Keratinocyte (primary cell): ENCODE results near the gene GSPT1. TPM values are rescaled to one million over a fixed set of nuclear protein-coding genes. Genes with fewer than 3 reads are reported as not detected.

Experiments used
- DNase-seq: peaks from one replicate; pipeline ENCODE4 v3.0.0-alpha.2; 2011; ENCODE audit warnings: low read depth, missing footprints, low spot score
- FAIRE-seq: peaks from 2 replicates; lab custom pipeline; 2011; peaks lifted over from hg19 to GRCh38; lab: Jason Lieb, UNC
- H2AFZ ChIP-seq: 2 replicates; pipeline ENCODE4 v1.6.0; 2012; ENCODE audit warnings: low read length, control low read depth, inconsistent platforms; ENCODE audit not compliant: control insufficient read depth
- H3K27ac ChIP-seq: 2 replicates; pipeline ENCODE4 v1.5.1; 2011; ENCODE audit warnings: low read length; ENCODE audit not compliant: control insufficient read depth, insufficient read depth
- H3K27me3 ChIP-seq: 3 replicates; pipeline ENCODE4 v1.6.0; 2011; ENCODE audit warnings: low read length; ENCODE audit not compliant: control insufficient read depth, insufficient read depth; ENCODE audit errors: extremely low read depth
- H3K36me3 ChIP-seq, 2 experiments: 2 replicates in 1 of 2; 3 replicates in 1 of 2; pipeline ENCODE4 v1.5.1; 2011; ENCODE audit warnings: low read length in 2 of 2, mild to moderate bottlenecking in 1 of 2; ENCODE audit not compliant: control insufficient read depth in 2 of 2, insufficient read depth in 2 of 2; ENCODE audit errors: extremely low read depth in 1 of 2
- H3K4me1 ChIP-seq: 3 replicates; pipeline ENCODE4 v1.5.1; 2011; ENCODE audit warnings: low read length; ENCODE audit not compliant: control insufficient read depth, insufficient read depth; ENCODE audit errors: extremely low read depth
- H3K4me2 ChIP-seq: 3 replicates; pipeline ENCODE4 v1.6.0; 2011; ENCODE audit warnings: low read depth, low read length; ENCODE audit not compliant: control insufficient read depth, insufficient read depth; ENCODE audit errors: extremely low read depth
- H3K4me3 ChIP-seq, 3 experiments: fragments of 200-600 bp in 1 of 3; sonication (generic) in 1 of 3; 2 replicates in 2 of 3; 3 replicates in 1 of 3; pipeline ENCODE4 v1.5.1; 2011 to 2016; ENCODE audit warnings: low read length in 3 of 3, mild to moderate bottlenecking in 3 of 3, control low read depth in 2 of 3, inconsistent platforms in 1 of 3, low read depth in 1 of 3, mixed read lengths in 1 of 3, mixed run types in 1 of 3, moderate library complexity in 1 of 3; ENCODE audit not compliant: control insufficient read depth in 2 of 3, insufficient read depth in 2 of 3; ENCODE audit errors: extremely low read depth in 1 of 3
- H3K79me2 ChIP-seq: 2 replicates; pipeline ENCODE4 v1.6.0; 2012; ENCODE audit warnings: low read length; ENCODE audit not compliant: control insufficient read depth, insufficient read depth
- H3K9ac ChIP-seq: 3 replicates; pipeline ENCODE4 v1.6.0; 2011; ENCODE audit warnings: low read length; ENCODE audit not compliant: control insufficient read depth, insufficient read depth; ENCODE audit errors: extremely low read depth
- H3K9me1 ChIP-seq: 3 replicates; pipeline ENCODE4 v1.6.0; 2011; ENCODE audit warnings: low read length; ENCODE audit not compliant: control insufficient read depth, insufficient read depth; ENCODE audit errors: extremely low read depth
- H3K9me3 ChIP-seq: 2 replicates; pipeline ENCODE4 v1.5.1; 2012; ENCODE audit warnings: low read depth, low read length; ENCODE audit not compliant: control insufficient read depth
- H4K20me1 ChIP-seq: 3 replicates; pipeline ENCODE4 v1.6.0; 2011; ENCODE audit warnings: low read length; ENCODE audit not compliant: control insufficient read depth, insufficient read depth; ENCODE audit errors: extremely low read depth
- CTCF ChIP-seq, 3 experiments: IDR thresholded peaks in 1 of 3; conservative IDR thresholded peaks in 1 of 3; optimal IDR thresholded peaks in 1 of 3; 2 replicates in 2 of 3; 3 replicates in 1 of 3; pipeline versions ENCODE3 to v1.5.1; 2011; ENCODE audit warnings: low read length in 3 of 3, mild to moderate bottlenecking in 3 of 3, moderate library complexity in 2 of 3, control low read depth in 1 of 3, inconsistent platforms in 1 of 3; ENCODE audit not compliant: insufficient read depth in 2 of 3; ENCODE audit errors: extremely low read depth in 1 of 3
- EZH2 ChIP-seq: IDR thresholded peaks from one replicate; pipeline ENCODE4 v1.6.1; 2012; ENCODE audit warnings: inconsistent platforms, mild to moderate bottlenecking, low read length, moderate library complexity
- dilution Hi-C: fragments of 300-500 bp; cut with MboI; formaldehyde crosslinking; loops from one replicate; pipeline ENCODE4 v1.7.0; 2020; ENCODE audit warnings: low sequenced_read_pairs; ENCODE audit not compliant: extremely low pct_ligation_motif_present
- polyA plus RNA-seq, 5 experiments: library from polyadenylated mRNA; depleted of rRNA in 3 of 5; stranded (reverse) in 3 of 5; stranded (forward) in 1 of 5; unstranded in 1 of 5; fragments of >200 nt; gene quantifications; 1 replicate in 1 of 5; 2 replicates in 3 of 5; 3 replicates in 1 of 5; pipeline versions ENCODE4 v1.2.1 to v1.2.3, GENCODE V29; 2011 to 2012; ENCODE audit warnings: missing spikeins in 2 of 5, low read depth in 1 of 5, low replicate concordance in 1 of 5

The GSPT1 gene
- polyA plus RNA-seq, 1 donor (not counting 4 experiments of a cell fraction or from before 2014, with no cell fraction given), result 163 TPM

GRCh38 chr16:11843861-11844260 is 71.9 kb downstream of the GSPT1 start:
- Histone ChIP-seq H3K36me3 (peaks cover 47 to 64% of the 10 kb centered on the region in 2 experiments), H3K27ac (no peak overlapping the region), H3K27me3 (no peaks in the 10 kb centered on the region), H3K4me1 (no peaks in the 10 kb centered on the region), H3K9ac (no peak overlapping the region), H3K79me2 (peaks cover 55% of the 10 kb centered on the region), H2AFZ (no peak overlapping the region), H4K20me1 (peaks cover 15% of the 10 kb centered on the region), H3K4me3 (no peak overlapping the region), H3K4me2 (no peak overlapping the region), H3K9me1 (no peaks in the 10 kb centered on the region), H3K9me3 (no peaks in the 10 kb centered on the region)
- no peak for DNase-seq
- no peak for FAIRE-seq
- TF ChIP-seq EZH2 (no peak), CTCF (optimal IDR thresholded peaks at IDR 0.05 in 1 of 3, IDR thresholded peaks at IDR 0.05 in 1 of 3, conservative IDR thresholded peaks at IDR 0.05 in 1 of 3; ENCODE audit: extremely low read depth in 1 of 3, insufficient read depth in 2 of 3, low read length in 3 of 3) (no peak)
- dilution Hi-C loops, result no loop called here

GRCh38 chr16:11843206-11843605 is 72.5 kb downstream of the GSPT1 start:
- Histone ChIP-seq H3K79me2 (peaks cover 49% of the 10 kb centered on the region), H3K27me3 (no peaks in the 10 kb centered on the region), H3K4me1 (no peaks in the 10 kb centered on the region), H3K9me1 (no peaks in the 10 kb centered on the region), H3K4me3 (no peak overlapping the region), H3K9ac (no peak overlapping the region), H4K20me1 (peaks cover 12% of the 10 kb centered on the region), H3K9me3 (no peaks in the 10 kb centered on the region), H2AFZ (no peak overlapping the region), H3K4me2 (no peak overlapping the region), H3K36me3 (peaks cover 47 to 59% of the 10 kb centered on the region in 2 experiments), H3K27ac (no peak overlapping the region)
- DNase-seq, result no peak
- TF ChIP-seq CTCF (optimal IDR thresholded peaks at IDR 0.05 in 1 of 3, IDR thresholded peaks at IDR 0.05 in 1 of 3, conservative IDR thresholded peaks at IDR 0.05 in 1 of 3; ENCODE audit: extremely low read depth in 1 of 3, insufficient read depth in 2 of 3, low read length in 3 of 3) (no peak), EZH2 (no peak)
- no peak for FAIRE-seq
- dilution Hi-C loops, result no loop called here
